ENCODE data around the gene VGLL4. TPM values are rescaled to one million over a fixed set of nuclear protein-coding genes. Genes with fewer than 3 reads are reported as not detected.

VGLL4 gene
- total and polyA plus RNA-seq, 2 of the 4 experiments (the other 2 are of a cell fraction), result 26.2 to 35.4 TPM

DNA sequence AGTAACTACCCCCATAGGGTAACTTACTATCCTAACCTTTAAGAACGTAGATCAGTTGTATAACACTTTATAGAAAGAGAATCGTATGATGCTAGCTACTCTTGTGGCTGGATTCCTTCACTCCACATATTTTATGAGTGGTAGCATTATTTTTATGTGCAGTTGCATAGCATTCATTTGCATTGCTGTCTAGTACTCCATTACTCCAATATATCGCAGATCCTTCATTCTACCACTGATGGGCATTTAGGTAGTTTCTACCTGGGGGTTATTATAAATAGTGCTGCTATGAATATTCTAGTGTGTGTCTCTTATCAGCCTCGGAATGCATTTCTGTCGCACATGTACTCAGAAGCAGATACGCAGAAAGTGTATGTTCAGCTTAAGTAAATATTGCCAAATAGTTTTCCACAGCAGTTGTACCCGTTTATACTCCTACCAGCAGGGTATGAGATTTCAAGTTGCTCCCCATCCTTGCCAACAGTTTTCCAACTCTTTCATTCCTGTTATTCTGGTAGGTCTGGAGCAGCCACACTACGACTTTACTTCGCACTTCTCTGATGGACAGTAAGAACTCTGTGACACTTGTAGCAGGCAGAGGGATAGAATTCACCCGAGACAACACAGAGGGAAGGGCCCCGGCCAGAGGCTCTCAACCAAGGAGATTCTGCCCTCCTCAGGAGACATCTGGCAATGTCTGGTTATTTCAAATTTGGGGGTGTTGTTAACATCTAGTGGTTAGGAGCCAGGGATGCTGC lies 9.8 kb upstream of the VGLL4 start:
- Histone ChIP-seq H3K79me1 (ENCODE audit: low read depth in 1 of 2, low read length in 2 of 2) (peaks cover 9 to 20% of the 10 kb centered on the region in 2 experiments; a peak in 3 of 4 replicates), H2BK5ac (ENCODE audit: low read depth, low read length, poor library complexity, severe bottlenecking) (no peak overlapping the region), H3K18ac (ENCODE audit: low read depth, low read length) (no peak overlapping the region), H3K9ac (ENCODE audit: low read depth, low read length) (no peak overlapping the region), H2BK15ac (ENCODE audit: low read depth, low read length) (no peak overlapping the region), H4K20me1 (ENCODE audit: insufficient read depth, low read length) (no peaks in the 10 kb centered on the region; the same call in 1 of the 2 replicates), H3K23ac (ENCODE audit: low read depth, low read length) (no peak overlapping the region), H3K4me3 (ENCODE audit: insufficient read depth, low read depth, low read length) (no peak overlapping the region), H3K4me1 (ENCODE audit: control insufficient read depth, insufficient read depth, low read length) (no peaks in the 10 kb centered on the region), H3K14ac (replicated peaks; ENCODE audit: low read depth, low read length) (no peak overlapping the region), H3K36me3 (ENCODE audit: control insufficient read depth, insufficient read depth, low read length) (no peaks in the 10 kb centered on the region), H3K56ac (ENCODE audit: extremely low read depth, insufficient read depth, low read length) (no peak overlapping the region), H2BK120ac (ENCODE audit: low read depth, low read length) (no peak overlapping the region), H2BK20ac (ENCODE audit: low read depth, low read length) (no peak overlapping the region), H4K5ac (ENCODE audit: low read depth, low read length) (no peak overlapping the region), H3K9me3 (ENCODE audit: control insufficient read depth, insufficient read depth, low read length) (no peaks in the 10 kb centered on the region), H2AFZ (replicated peaks; ENCODE audit: low read length, poor library complexity) (no peak overlapping the region), H4K8ac (ENCODE audit: low read depth in 2 of 2, low read length in 2 of 2) (no peak overlapping the region), H4K91ac (ENCODE audit: insufficient read depth, low read depth, low read length) (no peak overlapping the region), H3K9me1 (ENCODE audit: insufficient read depth, low read length) (peaks cover 4% of the 10 kb centered on the region; the same call in 1 of the 2 replicates), H2AK9ac (replicated peaks; ENCODE audit: low read depth, low read length, poor library complexity) (no peak overlapping the region), H3K4me2 (ENCODE audit: low read depth, low read length) (no peak overlapping the region), H2AK5ac (ENCODE audit: low read depth, low read length) (no peak overlapping the region), H3K4ac (ENCODE audit: low read depth, low read length) (no peak overlapping the region), H3K27ac (ENCODE audit: insufficient read depth, low read length) (no peak overlapping the region), H3K27me3 (ENCODE audit: control insufficient read depth, insufficient read depth, low read length) (no peaks in the 10 kb centered on the region)
- dilution Hi-C loops (cut with HindIII; ENCODE audit: low sequenced_read_pairs, unreplicated experiment), result no loop called here
- ChIA-PET CTCF (no interaction called here), POLR2A (ENCODE audit: unreplicated experiment) (no interaction called here)
- ATAC-seq (ENCODE audit: low read depth) (no peak), DNase-seq (no peak)
- intact Hi-C loops (cut with micrococcal nuclease), result loop anchor here (2.0 to 5.0 kb wide), 4 partner anchors 151 to 706 kb away; no protein-coding TSS in a partner anchor
- BruUV-seq (replicated peaks), result no TSS peak
- in situ Hi-C loops (cut with MboI; ENCODE audit: low sequenced_read_pairs), result loop anchor here (10.0 to 25.0 kb wide), 3 partner anchors 589 to 891 kb away; no protein-coding TSS in a partner anchor
- TF ChIP-seq POLR2A (IDR thresholded peaks at IDR 0.05; ENCODE audit: low read depth, low read length) (no peak), CEBPB (IDR thresholded peaks at IDR 0.05; ENCODE audit: low read depth, low read length) (no peak), RAD21 (IDR thresholded peaks at IDR 0.05; ENCODE audit: low read length) (0 out of 2 replicates have a peak, but pooled peaks have one; percentile 13)
- TF ChIP-seq, protein P1, sequence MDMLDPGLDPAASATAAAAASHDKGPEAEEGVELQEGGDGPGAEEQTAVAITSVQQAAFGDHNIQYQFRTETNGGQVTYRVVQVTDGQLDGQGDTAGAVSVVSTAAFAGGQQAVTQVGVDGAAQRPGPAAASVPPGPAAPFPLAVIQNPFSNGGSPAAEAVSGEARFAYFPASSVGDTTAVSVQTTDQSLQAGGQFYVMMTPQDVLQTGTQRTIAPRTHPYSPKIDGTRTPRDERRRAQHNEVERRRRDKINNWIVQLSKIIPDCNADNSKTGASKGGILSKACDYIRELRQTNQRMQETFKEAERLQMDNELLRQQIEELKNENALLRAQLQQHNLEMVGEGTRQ (IDR thresholded peaks at IDR 0.05; ENCODE audit: low read depth, low read length), result no peak
- WGBS, 2 experiments (ENCODE audit: extremely low coverage in 2 of 2, insufficient read length in 1 of 2), result no CpG with 5 or more reads among the region's 11 CpGs

Measured in IMR-90 (cell line).